22Rv1 (cell line): ENCODE data around the gene ZFPL1.

Experiments used
- ZFX ChIP-seq: fragments of 450-650 bp; IDR thresholded peaks from 2 replicates; pipeline ENCODE4 v1.6.1; 2017; ENCODE audit warnings: antibody characterized with exemption, borderline replicate concordance
- TF ChIP-seq, protein P1 (sequence below): fragments of 450-650 bp; IDR thresholded peaks from 2 replicates; pipeline ENCODE4 v1.5.1; 2017; ENCODE audit warnings: mild to moderate bottlenecking

- TF ChIP-seq, protein P1, sequence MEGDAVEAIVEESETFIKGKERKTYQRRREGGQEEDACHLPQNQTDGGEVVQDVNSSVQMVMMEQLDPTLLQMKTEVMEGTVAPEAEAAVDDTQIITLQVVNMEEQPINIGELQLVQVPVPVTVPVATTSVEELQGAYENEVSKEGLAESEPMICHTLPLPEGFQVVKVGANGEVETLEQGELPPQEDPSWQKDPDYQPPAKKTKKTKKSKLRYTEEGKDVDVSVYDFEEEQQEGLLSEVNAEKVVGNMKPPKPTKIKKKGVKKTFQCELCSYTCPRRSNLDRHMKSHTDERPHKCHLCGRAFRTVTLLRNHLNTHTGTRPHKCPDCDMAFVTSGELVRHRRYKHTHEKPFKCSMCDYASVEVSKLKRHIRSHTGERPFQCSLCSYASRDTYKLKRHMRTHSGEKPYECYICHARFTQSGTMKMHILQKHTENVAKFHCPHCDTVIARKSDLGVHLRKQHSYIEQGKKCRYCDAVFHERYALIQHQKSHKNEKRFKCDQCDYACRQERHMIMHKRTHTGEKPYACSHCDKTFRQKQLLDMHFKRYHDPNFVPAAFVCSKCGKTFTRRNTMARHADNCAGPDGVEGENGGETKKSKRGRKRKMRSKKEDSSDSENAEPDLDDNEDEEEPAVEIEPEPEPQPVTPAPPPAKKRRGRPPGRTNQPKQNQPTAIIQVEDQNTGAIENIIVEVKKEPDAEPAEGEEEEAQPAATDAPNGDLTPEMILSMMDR: peak; percentile 53
- TF ChIP-seq ZFX: no peak
These were observed 34.2 kb downstream of the ZFPL1 start for GRCh38 chr11:65118097-65118837.
